WTC11 (cell line): ENCODE results near the gene PITX1.

Experiments
- FOXK1 ChIP-seq: sonication (generic); formaldehyde crosslinking; IDR thresholded peaks from 2 replicates; pipeline ENCODE4 v1.8.0; 2022; ENCODE audit warnings: mild to moderate bottlenecking, moderate library complexity, missing genetic modification reagents
- NFE2L1 ChIP-seq: sonication (generic); formaldehyde crosslinking; IDR thresholded peaks from 2 replicates; pipeline ENCODE4 v1.8.1; 2023; ENCODE audit warnings: missing genetic modification reagents
- RELA ChIP-seq: sonication (generic); formaldehyde crosslinking; IDR thresholded peaks from 2 replicates; pipeline ENCODE4 v1.8.1; 2022; ENCODE audit warnings: missing genetic modification reagents, mild to moderate bottlenecking, borderline replicate concordance
- ZBTB21 ChIP-seq: sonication (generic); formaldehyde crosslinking; IDR thresholded peaks from 2 replicates; pipeline ENCODE4 v1.8.1; 2023; ENCODE audit warnings: mild to moderate bottlenecking, missing genetic modification reagents, borderline replicate concordance
- ZNF219 ChIP-seq: sonication (generic); formaldehyde crosslinking; IDR thresholded peaks from 2 replicates; pipeline ENCODE4 v1.8.0; 2023; ENCODE audit warnings: missing genetic modification reagents, mild to moderate bottlenecking, borderline replicate concordance
- TF ChIP-seq, protein P1 (sequence below): fragments of 200-600 bp; IDR thresholded peaks from 2 replicates; pipeline ENCODE4 v1.8.0; 2022; ENCODE audit warnings: antibody characterized with exemption

- TF ChIP-seq NFE2L1 (CRISPR knock-in tag) (no peak), RELA (no peak), ZNF219 (CRISPR knock-in tag) (no peak), ZBTB21 (no peak), FOXK1 (CRISPR knock-in tag) (no peak)
- TF ChIP-seq, protein P1, sequence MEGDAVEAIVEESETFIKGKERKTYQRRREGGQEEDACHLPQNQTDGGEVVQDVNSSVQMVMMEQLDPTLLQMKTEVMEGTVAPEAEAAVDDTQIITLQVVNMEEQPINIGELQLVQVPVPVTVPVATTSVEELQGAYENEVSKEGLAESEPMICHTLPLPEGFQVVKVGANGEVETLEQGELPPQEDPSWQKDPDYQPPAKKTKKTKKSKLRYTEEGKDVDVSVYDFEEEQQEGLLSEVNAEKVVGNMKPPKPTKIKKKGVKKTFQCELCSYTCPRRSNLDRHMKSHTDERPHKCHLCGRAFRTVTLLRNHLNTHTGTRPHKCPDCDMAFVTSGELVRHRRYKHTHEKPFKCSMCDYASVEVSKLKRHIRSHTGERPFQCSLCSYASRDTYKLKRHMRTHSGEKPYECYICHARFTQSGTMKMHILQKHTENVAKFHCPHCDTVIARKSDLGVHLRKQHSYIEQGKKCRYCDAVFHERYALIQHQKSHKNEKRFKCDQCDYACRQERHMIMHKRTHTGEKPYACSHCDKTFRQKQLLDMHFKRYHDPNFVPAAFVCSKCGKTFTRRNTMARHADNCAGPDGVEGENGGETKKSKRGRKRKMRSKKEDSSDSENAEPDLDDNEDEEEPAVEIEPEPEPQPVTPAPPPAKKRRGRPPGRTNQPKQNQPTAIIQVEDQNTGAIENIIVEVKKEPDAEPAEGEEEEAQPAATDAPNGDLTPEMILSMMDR, result no peak
These were observed 45.2 kb upstream of the PITX1 start for GRCh38 chr5:135079099-135079681.
